Measurements from ENCODE around the gene NOTO. TPM values are rescaled to one million over a fixed set of nuclear protein-coding genes. Genes with fewer than 3 reads are reported as not detected.

NOTO gene
- total and polyA plus RNA-seq, 12 donors, result 0.03 to 0.08 (median 0.05) TPM; not detected in 9

DNA sequence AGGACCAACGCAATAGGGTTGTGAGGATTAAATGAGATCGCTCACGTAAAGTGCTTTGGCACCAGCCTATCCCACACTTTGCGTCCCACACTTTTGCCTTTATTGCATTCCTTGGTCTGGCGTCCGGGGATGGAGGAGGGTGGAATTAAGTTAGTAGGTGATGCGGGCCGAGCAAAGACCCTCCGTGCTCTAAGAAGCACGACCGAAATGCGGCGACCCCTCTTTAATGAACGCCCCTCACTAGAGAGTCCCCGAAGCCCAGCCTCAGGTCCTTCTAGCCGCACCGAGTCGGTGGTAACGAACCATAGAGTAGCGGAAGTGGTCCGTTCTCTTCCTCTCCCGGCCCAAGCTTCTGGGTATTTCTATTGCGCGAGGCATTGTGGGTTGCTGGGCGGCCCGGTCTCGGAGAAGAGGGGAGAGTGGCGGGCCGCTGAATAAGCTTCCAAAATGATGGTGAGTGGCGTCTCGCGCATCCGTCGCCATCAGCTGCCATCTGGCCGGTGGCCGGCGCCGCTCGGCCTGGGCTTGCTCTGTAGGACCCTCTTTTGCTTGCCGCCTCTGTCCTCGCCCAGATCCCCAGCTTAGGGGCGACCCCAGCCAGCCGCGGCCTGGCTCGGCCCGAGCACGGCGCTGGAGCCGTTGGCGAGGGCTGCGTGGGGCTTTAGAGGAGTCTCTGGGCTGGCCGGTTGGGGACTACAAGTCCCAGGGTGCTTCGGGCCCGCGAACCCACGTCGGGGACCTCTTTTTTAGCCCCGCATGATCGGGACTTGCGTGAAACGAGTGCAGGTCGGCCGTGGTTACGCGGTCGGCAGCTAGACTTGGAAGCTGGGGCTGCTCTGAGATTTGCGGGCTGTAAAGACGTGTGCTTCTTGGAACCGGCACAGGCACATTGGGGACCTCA lies 31.8 kb downstream of the NOTO start, which contains the start of gene CCT7:
Gene CCT7, plus strand, starts transcription at position 377 of the 901 bp plus-strand sequence. Its CDS starts 71 bp downstream, at position 448.
- intact Hi-C loops (cut with DNase I), result no loop called here

GRCh38 chr2:73235315-73236028 lies 33.1 kb downstream of the NOTO start:
- WGBS, 4 donors, result 40 to 51% (median 44%) methylated on average over 11 of the region's 11 CpGs
- TF ChIP-seq POLR2A (IDR thresholded peaks at IDR 0.05) (no peak), CTCF (IDR thresholded peaks at IDR 0.05) (no peak)
- Histone ChIP-seq H3K27ac (peak overlapping the region in 3 of 5 donors; percentile 89 to 96 (median 91)), H3K36me3 (replicated peaks in 1 of 2) (peaks cover 0 to 9% of the 10 kb centered on the region in 2 donors), H3K27me3 (no peaks in the 10 kb centered on the region), H3K9me3 (replicated peaks in 1 of 3) (no peaks in the 10 kb centered on the region), H3K4me3 (peak overlapping the region in 3 of 4 donors; percentile 58 to 95 (median 73)), H3K4me1 (replicated peaks in 1 of 2) (peaks cover 35 to 58% of the 10 kb centered on the region in 2 donors)
- no peak for DNase-seq
- intact Hi-C loops (cut with DNase I), result no loop called here

More for the DNA sequence above, 31.8 kb downstream of the NOTO start, which contains the start of gene CCT7:
- Histone ChIP-seq H3K27ac (peak within 1 kb of the TSS; percentile 77 to 96 (median 89)), H3K27me3 (no peaks in the 10 kb centered on the region), H3K36me3 (replicated peaks in 1 of 2) (peaks cover 0 to 4% of the 10 kb centered on the region in 2 donors), H3K9me3 (replicated peaks in 1 of 3) (no peaks in the 10 kb centered on the region), H3K4me3 (peak within 1 kb of the TSS; percentile 38 to 95 (median 66)), H3K4me1 (replicated peaks in 1 of 2) (peaks cover 27 to 50% of the 10 kb centered on the region in 2 donors)
- 0 to 1% (median 0%) methylated on average over 12 to 69 of the region's 69 CpGs for WGBS, 4 donors
- TF ChIP-seq CTCF (IDR thresholded peaks at IDR 0.05) (no peak), POLR2A (IDR thresholded peaks at IDR 0.05) (peak in 1 of 2 donors; percentile 84)
- peak; percentile 88 to 95 (median 91) for DNase-seq

DNA sequence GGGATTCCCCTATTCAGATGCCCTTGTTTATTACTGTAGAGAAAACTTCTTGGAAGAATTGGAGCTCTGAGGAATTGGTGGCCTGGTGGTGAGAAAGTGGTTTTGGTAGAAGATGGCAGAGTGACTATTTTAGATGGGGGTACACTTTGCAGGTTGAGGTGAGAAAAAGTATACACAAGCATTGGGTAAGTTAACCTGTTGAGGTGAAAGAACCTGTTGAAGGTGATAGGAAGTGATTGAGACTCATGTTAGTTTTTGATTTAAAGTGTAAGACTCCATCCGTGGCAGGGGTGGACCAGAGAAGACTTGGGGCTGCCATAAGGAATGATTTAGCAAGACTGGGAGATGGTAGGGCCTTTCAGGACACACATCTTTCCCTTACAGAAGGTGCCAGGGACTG lies 34.8 kb downstream of the NOTO start:
- TF ChIP-seq CTCF (IDR thresholded peaks at IDR 0.05) (no peak), POLR2A (IDR thresholded peaks at IDR 0.05) (no peak)
- WGBS, 4 donors, result 52 to 67% (median 57%) methylated on average over 1 of the region's 1 CpG
- Histone ChIP-seq H3K27ac (peak overlapping the region in 1 of 5 donors; percentile 6), H3K27me3 (no peaks in the 10 kb centered on the region), H3K4me3 (no peak overlapping the region), H3K9me3 (replicated peaks in 1 of 3) (no peaks in the 10 kb centered on the region), H3K4me1 (replicated peaks in 1 of 2) (peaks cover 34 to 58% of the 10 kb centered on the region in 2 donors), H3K36me3 (replicated peaks in 1 of 2) (peaks cover 0 to 9% of the 10 kb centered on the region in 2 donors)
- intact Hi-C loops (cut with DNase I), result no loop called here
- no peak for DNase-seq

GRCh38 chr2:73238149-73238548 lies 35.8 kb downstream of the NOTO start:
- intact Hi-C loops (cut with DNase I), result no loop called here

More at GRCh38 chr2:73238149-73238548, 35.8 kb downstream of the NOTO start:
- H3K4me1 ChIP-seq (replicated peaks in 1 of 2), result peaks cover 30 to 53% of the 10 kb centered on the region in 2 donors
- no peaks in the 10 kb centered on the region for H3K27me3 ChIP-seq
- peak overlapping the region in 1 of 5 donors; percentile 37 for H3K27ac ChIP-seq
- 79 to 83% (median 81%) methylated on average over 3 of the region's 3 CpGs for WGBS, 4 donors
- H3K36me3 ChIP-seq (replicated peaks in 1 of 2), result peaks cover 0 to 17% of the 10 kb centered on the region in 2 donors
- H3K4me3 ChIP-seq, result no peak overlapping the region
- no peaks in the 10 kb centered on the region for H3K9me3 ChIP-seq (replicated peaks in 1 of 3)
- DNase-seq, result no peak
- no peak for TF ChIP-seq POLR2A (IDR thresholded peaks at IDR 0.05)
- TF ChIP-seq CTCF (IDR thresholded peaks at IDR 0.05), result no peak

All from adrenal gland (tissue), 12 donors.